ENCODE measurements around the gene FPGS.

The FPGS gene

GRCh38 chr9:127792417-127793031 lies 10.2 kb upstream of the FPGS start:
- peaks cover 0 to 21% (median 7%) of the 10 kb centered on the region in 4 donors for H3K4me1 ChIP-seq
- H3K4me3 ChIP-seq, result no peak overlapping the region
- no peak for DNase-seq
- no peaks in the 10 kb centered on the region for H3K9me3 ChIP-seq
- no peaks in the 10 kb centered on the region for H3K27me3 ChIP-seq
- H3K36me3 ChIP-seq, result peaks cover 43 to 63% (median 54%) of the 10 kb centered on the region in 3 donors
- intact Hi-C loops (cut with DNase I; ENCODE audit: low total_unique reads), result no loop called here
- H3K27ac ChIP-seq, result no peak overlapping the region
- TF ChIP-seq, protein P1, sequence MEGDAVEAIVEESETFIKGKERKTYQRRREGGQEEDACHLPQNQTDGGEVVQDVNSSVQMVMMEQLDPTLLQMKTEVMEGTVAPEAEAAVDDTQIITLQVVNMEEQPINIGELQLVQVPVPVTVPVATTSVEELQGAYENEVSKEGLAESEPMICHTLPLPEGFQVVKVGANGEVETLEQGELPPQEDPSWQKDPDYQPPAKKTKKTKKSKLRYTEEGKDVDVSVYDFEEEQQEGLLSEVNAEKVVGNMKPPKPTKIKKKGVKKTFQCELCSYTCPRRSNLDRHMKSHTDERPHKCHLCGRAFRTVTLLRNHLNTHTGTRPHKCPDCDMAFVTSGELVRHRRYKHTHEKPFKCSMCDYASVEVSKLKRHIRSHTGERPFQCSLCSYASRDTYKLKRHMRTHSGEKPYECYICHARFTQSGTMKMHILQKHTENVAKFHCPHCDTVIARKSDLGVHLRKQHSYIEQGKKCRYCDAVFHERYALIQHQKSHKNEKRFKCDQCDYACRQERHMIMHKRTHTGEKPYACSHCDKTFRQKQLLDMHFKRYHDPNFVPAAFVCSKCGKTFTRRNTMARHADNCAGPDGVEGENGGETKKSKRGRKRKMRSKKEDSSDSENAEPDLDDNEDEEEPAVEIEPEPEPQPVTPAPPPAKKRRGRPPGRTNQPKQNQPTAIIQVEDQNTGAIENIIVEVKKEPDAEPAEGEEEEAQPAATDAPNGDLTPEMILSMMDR (IDR thresholded peaks at IDR 0.05), result no peak

- no peak for DNase-seq
- Histone ChIP-seq H3K4me3 (no peak overlapping the region), H3K27me3 (no peaks in the 10 kb centered on the region), H3K9me3 (no peaks in the 10 kb centered on the region), H3K36me3 (peaks cover 36 to 56% (median 47%) of the 10 kb centered on the region in 3 donors), H3K27ac (no peak overlapping the region), H3K4me1 (peaks cover 0 to 16% (median 2%) of the 10 kb centered on the region in 4 donors)
- TF ChIP-seq, protein P1 (IDR thresholded peaks at IDR 0.05), result no peak
- intact Hi-C loops (cut with DNase I; ENCODE audit: low total_unique reads), result no loop called here
Measured at GRCh38 chr9:127793093-127793708, 9.5 kb upstream of the FPGS start.

DNA sequence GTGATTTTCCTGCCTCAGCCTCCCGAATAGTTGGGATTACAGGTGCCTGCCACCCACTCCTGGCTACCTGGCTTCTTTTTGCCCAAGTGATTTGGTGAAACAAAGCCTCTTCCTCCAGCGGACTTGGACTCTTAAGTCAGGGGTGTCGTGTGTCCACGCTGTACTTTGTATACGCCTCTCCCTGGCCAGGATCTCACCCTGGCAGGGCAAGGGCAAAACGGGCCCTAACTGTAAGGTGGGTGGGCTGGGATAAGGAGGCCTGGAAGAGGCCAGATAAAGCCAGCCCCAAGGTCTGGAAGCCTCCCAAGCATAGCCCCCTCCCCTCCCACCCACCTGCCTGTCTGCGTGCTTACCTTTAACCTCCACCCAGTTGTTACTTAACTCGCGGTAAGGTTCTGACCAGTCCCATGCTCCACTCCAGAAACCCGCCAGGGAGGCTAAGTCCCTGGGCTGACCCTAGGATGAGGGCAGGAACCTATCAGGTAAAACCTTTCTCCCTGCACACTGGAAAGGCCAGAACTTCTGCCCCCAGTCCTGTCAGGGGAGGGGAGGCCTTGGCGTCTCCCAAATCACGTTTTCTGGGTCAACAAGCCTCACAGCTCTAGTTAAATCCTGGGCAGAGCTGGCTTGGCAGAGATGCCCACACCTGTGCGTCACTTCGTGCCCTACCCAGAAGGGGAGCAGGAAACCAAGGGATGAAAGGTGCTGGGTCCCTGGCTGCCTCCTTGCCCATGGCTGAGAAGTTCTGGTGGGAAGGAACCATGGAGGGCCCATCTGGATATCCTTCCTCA lies 8.5 kb upstream of the FPGS start:
- H3K4me1 ChIP-seq, result peaks cover 0 to 14% (median 0%) of the 10 kb centered on the region in 4 donors
- no peak for DNase-seq
- no peak overlapping the region for H3K27ac ChIP-seq
- TF ChIP-seq, protein P1 (IDR thresholded peaks at IDR 0.05), result no peak
- intact Hi-C loops (cut with DNase I; ENCODE audit: low total_unique reads), result no loop called here
- no peaks in the 10 kb centered on the region for H3K27me3 ChIP-seq
- H3K9me3 ChIP-seq, result no peaks in the 10 kb centered on the region
- no peak overlapping the region for H3K4me3 ChIP-seq
- peaks cover 27 to 46% (median 37%) of the 10 kb centered on the region in 3 donors for H3K36me3 ChIP-seq

DNA sequence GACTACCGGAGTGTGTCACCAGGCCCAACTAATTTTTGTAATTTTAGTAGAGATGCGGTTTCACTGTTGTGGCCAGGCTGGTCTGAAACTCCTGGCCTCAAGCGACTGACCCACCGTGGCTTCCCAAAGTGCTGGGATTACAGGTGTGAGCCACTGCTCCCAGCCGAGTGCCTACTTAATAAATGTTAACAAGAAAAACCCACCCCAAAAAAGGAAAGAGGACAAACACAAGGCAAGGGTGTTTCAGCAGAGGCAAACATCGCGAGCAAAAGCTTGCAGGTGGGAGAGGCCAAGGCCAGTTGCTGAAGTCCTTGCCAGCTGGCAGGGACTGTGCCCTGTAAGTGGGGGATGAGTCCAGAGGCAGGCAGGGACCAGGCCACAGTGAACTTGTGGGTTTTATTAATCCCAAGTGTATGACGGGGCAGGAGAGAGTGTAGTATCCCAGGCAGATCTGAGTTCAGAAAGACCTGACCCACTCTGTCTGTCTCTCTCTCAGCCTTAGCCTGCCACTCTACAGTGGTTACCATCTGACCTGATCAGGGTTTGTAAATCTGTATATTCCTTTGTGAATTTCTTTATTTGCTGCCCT lies 6.4 kb upstream of the FPGS start:
- H3K4me3 ChIP-seq, result no peak overlapping the region
- H3K4me1 ChIP-seq, result peaks cover 0 to 14% (median 0%) of the 10 kb centered on the region in 4 donors
- DNase-seq, result no peak
- H3K36me3 ChIP-seq, result peaks cover 5 to 25% (median 16%) of the 10 kb centered on the region in 3 donors
- H3K9me3 ChIP-seq, result no peaks in the 10 kb centered on the region
- intact Hi-C loops (cut with DNase I; ENCODE audit: low total_unique reads), result no loop called here
- no peak overlapping the region for H3K27ac ChIP-seq
- TF ChIP-seq, protein P1 (IDR thresholded peaks at IDR 0.05), result no peak
- no peaks in the 10 kb centered on the region for H3K27me3 ChIP-seq

GRCh38 chr9:127796852-127797370 lies 5.8 kb upstream of the FPGS start:
- no peaks in the 10 kb centered on the region for H3K9me3 ChIP-seq
- peaks cover 0 to 16% (median 2%) of the 10 kb centered on the region in 4 donors for H3K4me1 ChIP-seq
- H3K27me3 ChIP-seq, result no peaks in the 10 kb centered on the region
- H3K27ac ChIP-seq, result no peak overlapping the region
- peaks cover 0 to 19% (median 11%) of the 10 kb centered on the region in 3 donors for H3K36me3 ChIP-seq
- TF ChIP-seq, protein P1 (IDR thresholded peaks at IDR 0.05), result no peak
- no peak for DNase-seq
- intact Hi-C loops (cut with DNase I; ENCODE audit: low total_unique reads), result no loop called here
- no peak overlapping the region for H3K4me3 ChIP-seq
